ENCODE measurements around the gene HMGCL.
"Not testable (repeated sequence)": the region's sequence is repeated elsewhere in the genome, so short reads cannot be mapped to it uniquely, and the experiment has no call there.

HMGCL gene

DNA sequence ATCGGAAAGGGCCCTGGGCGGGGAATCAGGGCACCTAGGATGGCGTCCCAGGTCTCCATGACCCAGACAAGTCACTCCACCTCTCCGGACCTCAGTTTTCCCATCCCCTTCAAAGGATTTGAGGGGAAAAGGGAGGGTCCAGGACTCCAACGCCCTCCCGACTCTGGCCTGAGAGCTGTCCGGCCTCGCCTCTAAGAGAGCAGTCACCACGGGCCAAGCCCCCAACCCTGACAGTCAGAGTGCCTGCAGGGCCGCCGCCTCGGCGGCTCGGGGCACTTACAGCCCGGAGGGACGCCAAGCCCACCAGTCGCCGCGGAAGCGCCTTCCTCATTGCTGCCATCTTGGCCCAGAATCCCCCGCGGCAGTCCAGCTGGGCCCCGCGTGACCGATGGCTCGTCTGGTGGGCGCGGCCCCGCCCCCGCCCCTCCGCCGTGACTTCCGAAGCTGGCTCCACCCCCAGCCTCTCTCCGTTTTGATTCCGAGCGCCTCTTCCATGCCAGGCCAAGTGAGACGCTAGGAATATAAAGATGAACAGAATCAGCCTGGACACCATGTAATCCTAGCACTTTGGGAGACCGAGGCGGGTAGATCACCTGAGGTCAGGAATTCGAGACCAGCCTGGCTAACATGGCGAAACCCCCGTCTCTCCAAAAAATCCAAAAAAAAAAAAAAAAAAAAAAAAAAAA lies at the start of gene HMGCL:
Gene HMGCL, minus strand, starts transcription at position 354 of the 686 bp plus-strand sequence. Its CDS starts 14 bp downstream, at position 340.
- peak; percentile 97 for DNase-seq

DNA sequence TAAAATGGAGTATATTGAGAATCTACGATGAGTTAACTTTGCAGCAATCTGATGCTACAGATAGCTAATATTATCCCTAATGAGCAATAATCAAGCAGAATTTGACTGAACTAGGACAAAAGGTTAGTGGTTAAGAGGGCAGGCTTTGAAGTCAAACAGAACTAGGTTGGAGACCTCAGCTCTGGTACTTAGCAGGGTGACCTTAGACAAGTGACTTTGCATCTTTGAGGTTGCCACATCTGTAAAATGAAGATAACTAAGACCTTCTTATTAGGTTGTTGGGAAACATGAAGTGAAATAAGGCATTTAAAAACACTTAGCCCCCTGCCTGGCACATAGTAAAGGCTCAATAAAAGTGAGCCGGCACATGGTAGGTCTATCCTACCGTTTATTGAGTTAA lies 47.2 kb upstream of the HMGCL start:
- peak; percentile 81 for DNase-seq

DNA sequence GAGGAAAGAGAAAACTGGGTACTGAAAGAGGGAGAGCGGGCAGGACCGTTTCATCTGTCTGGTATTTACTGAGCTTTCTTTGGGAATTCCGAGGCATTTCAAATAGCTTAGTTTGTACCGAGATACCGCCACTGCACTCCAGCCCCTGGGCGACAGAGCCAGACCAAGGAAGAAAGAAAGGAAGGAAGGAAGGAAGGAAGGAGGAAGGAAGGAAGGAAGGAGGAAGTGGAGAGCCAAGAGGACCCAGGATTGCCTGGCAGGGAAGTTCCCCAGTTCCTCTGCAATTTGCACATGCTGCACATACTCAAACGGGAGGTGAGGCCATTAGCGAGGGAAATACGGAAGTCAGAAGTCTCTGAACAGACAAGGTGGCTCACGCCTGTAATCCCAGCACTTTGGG lies 43.8 kb upstream of the HMGCL start:
- DNase-seq: no peak

DNA sequence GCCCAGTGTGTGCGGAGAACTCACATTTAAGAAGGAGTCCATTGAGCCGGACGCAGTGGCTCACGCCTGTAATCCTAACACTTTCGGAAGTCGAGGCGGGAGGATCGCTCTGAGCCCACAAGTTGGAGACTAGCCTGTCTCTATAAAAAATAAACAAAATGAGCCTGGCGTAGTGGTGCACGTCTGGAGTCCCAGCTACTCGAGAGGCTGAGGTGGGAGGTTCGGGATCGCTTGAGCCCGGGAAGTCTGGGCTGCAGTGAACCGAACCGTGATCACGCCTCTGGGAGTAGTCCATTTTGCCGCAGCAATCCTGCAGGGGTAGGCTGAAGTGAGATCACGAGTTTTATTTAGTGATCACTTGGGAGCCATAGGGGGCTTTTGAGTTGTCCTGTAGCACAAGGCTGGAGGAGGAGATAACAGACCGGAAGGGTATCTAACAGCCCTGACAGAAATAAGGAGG lies 43.4 kb upstream of the HMGCL start:
- DNase-seq: peak; percentile 68

DNA sequence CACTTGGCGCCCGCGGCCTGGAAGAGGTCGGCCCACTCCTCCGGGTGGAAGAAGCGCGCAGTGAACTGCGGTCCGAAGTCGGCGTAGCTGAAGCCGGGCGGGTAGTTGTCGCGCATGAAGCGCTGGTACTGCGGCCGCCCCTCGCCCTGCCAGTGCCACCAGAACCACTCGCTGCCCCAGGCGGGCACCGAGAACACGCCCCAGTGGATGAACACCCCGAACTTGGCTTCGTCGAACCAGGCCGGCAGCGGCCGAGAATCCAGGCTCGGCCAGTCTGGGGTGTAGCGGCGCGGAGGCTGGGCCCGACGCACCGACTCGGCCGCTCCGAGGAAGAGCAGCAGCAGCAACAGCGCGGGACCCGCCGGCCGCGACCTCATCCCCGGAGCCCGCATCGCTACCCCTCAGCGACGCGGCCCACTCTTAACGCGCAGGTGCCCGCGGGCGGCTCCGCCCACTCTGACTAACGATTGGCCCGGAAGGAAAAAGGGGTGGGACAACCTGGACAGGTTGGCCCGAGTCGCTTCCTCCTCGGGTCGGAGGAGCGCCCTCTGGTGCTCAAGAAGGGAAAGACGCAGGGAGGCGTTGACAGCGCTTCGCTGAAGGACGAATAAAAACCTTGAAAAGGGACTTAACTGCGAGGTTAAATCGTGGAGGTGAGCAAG lies 42.8 kb upstream of the HMGCL start, which contains the start of gene FUCA1:
Gene FUCA1, minus strand, starts transcription at position 396 of the 662 bp plus-strand sequence. Its CDS starts 4 bp downstream, at position 392.
- DNase-seq: peak; percentile 98

DNA sequence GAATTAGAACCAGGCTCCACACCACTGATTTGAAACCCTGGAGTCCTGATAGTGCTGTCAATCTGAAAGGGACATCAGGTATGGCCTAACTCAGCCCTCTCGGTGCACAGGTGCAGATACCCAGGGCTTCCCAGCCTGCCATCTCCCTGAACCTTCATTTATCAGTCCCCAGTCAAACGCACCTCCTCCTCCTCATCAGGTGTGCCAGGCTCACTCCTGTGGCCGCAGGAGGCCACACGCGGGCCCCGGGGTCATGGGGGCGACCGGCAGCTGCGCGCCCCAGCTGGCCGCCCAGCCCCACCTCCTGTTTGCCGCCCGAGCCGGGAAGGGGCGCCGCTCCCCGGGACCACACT lies 42.3 kb upstream of the HMGCL start:
- DNase-seq: no peak

DNA sequence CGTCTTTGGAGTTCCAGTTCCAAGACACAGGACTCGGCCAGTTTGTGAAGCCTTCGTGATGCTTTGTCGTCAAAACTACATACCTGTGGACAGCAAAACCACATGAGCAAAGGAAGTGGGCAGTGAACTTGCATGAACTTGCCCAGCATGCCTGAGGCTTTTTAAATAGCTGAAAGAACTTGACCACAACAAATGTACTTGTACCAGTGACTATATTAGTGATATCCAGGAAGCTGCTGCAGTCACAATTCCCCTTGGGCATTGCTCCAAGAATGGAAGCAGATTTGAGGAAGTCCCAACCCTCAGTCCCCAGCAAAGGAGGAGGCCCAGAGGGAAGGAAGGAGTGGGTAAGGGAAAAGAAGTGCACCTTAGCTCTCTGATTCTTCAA lies 40.3 kb upstream of the HMGCL start:
- DNase-seq: peak; percentile 34

DNA sequence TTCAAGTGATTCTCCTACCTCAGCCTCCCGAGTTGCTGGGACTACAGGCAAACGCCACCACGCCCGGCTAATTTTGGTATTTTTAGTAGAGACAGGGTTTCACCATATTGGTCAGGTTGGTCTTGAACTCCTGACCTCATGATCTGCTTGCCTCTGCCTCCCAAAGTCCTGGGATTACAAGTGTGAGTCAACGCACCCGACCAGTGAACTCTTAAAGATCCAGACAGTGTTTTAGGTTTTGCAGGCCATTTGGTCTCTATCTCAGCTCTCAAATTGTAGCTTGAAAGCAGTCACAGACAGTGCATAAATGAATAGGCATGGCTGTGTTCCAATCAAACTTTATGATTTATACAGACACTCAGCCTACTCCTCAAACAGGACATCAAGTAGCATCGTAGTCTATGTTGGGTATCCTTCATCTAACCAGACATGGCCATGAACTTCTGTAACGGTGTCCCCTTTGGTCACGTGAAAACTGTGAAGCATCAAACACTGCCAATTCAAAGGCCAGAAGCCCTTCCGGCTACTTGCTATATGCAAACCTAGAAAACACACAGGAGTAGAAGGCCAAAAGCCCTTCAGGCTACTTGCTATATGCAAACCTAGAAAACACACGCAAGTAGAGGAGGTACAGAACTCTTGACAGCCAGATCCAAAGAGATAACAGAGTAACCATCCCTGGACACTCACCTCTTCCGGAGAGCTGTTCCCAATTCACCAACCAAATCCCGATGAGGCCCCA lies 39.7 kb upstream of the HMGCL start:
- DNase-seq: no peak

DNA sequence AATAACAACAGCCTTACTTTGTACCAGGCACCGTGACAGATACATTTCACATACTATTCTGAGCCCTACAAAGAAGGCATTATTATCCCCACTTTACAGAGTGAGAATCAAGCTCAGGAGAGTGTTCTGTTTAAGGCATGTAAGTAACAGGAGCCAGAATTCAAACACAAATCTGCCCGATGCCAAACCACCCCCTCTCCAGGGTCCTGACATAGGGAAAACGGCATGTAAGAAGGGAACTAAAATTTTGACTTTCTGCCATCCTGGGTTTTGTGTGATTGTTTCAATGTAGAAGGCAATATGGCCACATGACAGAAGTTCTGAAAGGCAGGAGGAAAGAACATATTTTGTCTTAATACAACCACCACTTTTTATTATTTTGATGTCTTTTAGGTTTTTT lies 37.4 kb upstream of the HMGCL start:
- DNase-seq: no peak

DNA sequence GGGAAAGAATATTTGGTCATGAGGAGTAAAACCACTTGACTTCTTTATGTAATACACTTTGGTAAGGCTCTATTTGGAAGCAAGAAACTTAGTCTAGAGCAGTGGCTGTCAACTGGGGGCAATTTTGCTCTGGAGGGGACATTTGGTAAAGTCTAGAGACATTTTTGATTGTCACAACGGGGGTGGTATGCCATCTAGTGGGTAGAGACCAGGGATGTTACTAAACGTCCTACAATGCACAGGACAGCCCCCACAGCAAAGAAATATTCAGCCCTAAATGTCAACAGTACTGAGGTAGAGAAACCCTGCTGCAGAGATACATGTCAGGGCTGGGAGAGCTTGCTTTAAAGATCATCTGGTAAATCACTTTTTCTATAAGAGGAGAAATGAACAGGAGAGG lies 29.3 kb upstream of the HMGCL start:
- DNase-seq: peak; percentile 70

DNA sequence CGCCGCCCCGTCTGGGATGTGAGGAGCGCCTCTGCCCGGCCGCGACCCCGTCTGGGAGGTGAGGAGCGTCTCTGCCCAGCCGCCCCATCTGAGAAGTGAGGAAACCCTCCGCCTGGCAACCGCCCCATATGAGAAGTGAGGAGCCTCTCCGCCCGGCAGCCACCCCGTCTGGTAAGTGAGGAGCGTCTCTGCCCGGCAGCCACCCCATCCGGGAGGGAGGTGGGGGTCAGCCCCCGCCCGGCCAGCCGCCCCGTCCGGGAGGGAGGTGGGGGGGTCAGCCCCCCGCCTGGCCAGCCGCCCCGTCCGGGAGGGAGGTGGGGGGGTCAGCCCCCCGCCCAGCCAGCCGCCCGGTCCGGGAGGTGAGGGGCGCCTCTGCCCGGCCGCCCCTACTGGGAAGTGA lies 27.9 kb upstream of the HMGCL start:
- not testable (repeated sequence) for DNase-seq

DNA sequence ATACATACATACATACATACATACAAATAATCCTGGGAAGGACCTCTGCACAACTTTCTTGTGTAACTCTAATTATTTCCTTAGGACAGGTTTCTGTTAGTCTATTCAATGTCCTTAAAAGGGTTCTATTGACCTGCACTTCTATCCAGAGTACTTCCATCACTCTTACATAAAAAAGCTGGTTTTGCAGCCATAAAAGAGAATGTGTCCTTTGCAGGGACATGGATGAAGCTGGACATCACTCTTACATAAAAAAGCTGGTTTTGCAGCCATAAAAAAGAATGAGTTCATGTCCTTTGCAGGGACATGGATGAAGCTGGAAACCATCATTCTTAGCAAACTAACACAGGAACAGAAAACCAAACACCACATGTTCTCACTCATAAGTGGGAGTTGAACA lies 26.2 kb upstream of the HMGCL start:
- DNase-seq: not testable (repeated sequence)

DNA sequence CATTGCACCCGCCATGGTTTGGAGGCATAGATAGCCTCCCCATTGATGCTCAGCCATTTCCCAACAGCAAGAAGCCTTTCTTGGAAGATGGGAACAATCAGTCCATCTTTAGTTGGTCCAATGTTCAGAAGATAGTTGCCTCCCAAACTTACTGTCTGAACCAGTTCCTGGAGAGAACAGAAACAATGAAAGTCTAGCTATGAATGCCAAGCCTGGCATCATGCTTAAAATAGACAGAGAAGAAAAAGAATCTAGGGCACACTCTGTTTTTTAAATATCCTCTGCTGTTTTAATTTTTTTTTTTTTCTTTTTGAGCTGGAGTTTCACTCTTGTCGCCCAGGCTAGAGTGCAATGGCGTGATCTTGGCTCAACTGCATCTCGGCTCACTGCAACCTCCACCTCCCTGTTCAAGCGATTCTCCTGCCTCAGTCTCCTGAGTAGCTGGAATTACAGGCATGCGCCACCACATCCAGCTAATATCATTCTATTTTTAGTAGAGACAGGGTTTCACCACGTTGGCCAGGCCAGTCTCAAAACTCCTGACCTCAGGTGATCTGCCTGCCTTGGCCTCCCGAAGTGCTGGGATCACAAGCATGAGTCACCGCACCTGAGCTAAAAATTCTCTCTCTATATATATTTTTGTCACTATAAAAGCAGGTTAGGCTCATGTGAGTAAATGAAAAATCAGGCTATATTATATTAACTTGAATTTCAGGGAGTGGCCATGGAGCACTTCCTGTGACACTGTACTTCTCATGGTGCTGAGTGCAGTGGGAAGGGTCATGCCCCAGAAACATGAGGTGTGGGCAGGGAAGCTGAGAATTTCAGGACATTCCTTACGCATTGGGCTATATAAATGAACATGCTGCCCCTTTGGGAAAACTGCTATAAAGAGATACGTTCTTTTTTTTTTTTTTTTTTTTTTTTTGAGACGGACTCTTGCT lies 23.7 kb upstream of the HMGCL start:
- no peak for DNase-seq

DNA sequence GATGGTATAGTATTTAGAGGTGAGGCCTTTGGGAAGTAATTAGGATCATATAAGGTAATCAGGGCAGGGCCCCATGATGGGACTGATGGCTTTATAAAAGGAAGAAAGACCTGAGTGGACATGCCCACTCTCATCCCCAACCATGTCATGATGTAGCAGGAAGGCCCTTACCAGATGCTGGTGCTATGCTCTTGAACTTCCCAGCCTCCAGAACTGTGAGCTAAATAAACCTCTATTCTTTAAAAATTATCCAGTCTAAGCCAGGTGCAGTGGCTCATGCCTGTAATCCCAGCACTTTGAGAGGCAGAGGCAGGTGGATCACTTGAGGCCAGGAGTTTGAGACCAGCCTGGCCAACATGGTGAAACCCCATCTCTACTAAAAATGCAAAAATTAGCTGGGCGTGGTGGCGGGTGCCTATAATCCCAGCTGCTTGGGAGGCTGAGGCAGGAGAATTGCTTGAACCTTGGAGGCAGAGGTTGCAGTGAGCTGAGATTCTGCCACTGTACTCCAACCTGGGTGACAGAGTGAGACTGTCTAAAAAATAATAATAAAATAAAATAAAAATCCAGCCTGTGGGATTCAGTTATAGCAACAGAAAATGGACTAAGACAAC lies 22.4 kb upstream of the HMGCL start:
- not testable (repeated sequence) for DNase-seq

DNA sequence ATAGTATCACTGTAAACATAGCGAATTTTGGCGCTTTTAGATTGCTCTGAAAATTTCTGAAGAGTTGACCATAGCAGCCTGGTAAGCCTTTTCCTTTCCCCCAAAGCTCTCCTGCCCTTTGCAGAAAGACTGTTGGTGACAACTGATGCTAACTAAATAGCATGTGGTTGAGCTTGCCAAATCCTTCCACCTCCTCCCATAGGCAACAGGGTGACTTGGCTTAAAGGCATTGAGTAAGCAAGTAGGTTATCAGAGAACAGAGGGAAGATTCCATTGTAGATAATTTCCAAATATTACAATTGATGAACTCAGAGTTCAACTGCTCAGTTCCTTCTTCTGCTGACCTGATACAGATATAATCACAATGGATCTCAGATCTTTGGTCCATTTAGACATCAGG lies 19.9 kb upstream of the HMGCL start:
- DNase-seq: peak; percentile 63

DNA sequence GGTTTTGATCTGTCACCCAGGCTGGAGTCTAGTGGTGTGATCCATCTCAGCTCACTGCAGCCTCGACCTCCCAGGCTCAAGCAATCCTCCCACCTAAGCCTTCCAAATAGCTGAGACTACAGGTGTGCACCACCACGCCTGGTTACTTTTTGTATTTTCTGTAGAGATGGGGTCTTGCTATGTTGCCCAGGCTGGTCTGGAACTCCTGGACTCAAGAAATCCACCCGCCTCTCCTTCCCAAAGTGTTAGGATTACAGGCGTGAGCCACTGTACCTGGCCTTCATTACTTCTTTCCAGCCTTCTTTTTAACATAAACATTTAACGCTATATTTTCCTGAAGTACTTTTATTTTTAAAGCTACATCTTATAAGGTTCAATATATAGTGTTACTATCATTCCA lies 18.4 kb upstream of the HMGCL start:
- DNase-seq: no peak

DNA sequence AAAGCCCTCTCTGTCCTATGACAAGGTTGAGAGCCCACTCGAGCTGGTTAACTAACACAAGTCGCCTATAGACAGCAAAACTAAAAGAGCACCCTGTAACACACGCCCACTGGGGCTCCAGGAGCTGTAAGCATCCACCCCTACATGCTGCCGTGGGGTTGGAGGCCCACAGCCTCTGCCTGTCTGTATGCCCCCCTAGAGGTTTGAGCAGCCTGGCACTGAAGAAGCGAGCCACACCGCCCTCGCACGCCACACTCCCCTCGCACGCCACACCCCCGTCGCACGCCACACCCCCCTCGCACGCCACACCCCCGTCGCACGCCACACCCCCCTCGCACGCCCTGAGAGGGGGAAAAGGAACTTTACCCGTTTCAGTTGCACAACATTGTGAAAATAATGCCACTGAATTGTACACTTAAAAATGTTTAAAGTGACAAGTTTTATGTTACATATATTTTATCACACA lies 13.2 kb upstream of the HMGCL start:
- peak; percentile 91 for DNase-seq

DNA sequence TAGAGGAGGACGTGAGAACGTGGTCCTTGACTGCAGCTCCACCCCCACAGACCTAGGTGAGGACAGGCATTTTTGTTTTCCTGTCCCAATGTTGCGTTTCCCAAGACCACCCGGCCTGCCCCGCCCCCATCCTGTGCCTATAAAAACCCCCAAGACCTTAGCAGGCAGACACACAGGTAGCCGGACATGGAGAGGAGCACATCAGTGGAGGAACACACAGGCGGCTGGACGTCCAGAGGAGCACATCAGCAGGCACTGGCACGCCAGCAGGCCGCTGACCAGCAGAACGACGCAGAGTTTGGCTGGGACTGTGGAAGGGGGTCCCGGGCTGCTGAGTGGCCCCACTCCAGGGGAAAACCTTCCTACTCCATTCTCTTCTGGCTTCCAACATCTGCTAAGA lies 12.7 kb upstream of the HMGCL start:
- no peak for DNase-seq

DNA sequence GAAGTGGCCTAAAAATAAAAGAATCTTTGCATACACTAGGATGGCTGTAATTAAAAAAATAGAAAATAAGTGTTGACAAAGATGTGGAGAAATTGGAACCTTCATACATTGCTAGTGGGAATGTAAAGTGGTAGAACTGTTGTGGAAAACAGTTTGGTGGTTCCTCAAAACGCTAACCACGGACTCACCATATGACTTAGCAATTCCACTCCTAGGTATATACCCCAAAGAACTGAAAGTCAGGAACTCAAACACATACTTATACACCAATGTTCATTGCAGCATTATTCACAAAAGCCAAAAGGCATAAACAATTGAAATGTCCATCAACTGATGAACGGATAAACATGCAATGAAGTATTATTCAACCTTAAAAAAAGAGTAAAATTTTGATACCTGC lies 10.8 kb upstream of the HMGCL start:
- DNase-seq: peak; percentile 54

DNA sequence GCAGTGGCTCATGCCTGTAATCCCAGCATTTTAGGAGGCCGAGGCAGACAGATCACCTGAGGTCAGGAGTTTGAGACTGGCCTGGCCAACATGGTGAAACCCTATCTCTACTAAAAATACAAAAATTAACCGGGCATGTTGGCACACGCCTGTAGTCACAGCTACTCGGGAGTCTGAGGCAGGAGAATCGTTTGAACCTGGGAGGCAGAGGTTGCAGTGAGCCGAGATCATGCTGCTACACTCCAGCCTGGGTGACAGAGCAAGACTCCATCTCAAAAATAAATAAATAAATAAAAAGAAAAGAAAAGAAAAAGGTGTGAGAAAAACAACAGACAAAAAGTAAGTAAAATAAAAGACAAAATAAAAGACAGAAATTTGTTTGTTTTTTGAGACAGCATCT lies 8.9 kb upstream of the HMGCL start:
- not testable (repeated sequence) for DNase-seq

DNA sequence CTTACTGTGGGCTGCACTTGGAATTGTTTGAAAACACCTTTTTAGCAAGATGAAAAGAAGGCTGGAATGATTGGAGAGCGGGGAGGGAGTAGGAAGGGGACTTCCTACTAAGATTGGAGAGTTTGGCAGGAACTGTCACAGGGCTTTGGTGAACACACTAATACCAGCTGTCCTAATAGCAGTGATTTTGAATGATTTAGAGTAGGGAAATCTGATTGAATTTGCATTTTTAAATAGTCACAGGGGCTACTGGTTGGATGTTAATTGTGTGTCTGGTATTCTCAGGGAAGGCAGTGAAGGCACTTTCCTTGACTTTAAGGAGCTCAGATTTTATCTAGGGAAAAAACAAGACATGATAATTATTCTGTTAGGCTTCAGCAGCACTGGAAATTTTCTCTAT lies 2.5 kb upstream of the HMGCL start:
- no peak for DNase-seq

DNA sequence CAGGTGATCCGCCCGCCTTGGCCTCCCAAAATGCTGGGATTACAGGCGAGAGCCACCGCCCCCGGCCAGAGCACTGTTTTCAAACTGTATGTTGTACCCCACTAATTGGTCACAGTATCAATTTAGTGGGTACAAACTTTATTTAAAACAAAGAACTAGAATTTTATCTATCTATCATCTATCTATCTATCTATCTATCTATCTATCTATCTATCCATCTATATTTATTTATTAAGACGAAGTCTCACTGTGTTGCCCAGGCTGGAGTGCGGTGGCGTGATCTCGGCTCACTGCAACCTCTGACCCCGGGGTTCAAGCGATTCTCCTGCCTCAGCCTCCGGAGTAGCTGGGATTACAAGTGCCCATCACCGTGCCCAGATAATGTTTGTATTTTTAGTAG lies 1.4 kb upstream of the HMGCL start:
- not testable (repeated sequence) for DNase-seq
